ENCODE measurements around the gene LNX1. TPM values are rescaled to one million over a fixed set of nuclear protein-coding genes. Genes with fewer than 3 reads are reported as not detected.

The LNX1 gene
- total RNA-seq, 4 donors from 2014 or later, result 4.8 to 12.6 (median 6.6) TPM

GRCh38 chr4:53614591-53614990 is 23.3 kb upstream of the LNX1 start:
- TF ChIP-seq POLR2A (IDR thresholded peaks at IDR 0.05), result no peak
- TF ChIP-seq EP300 (IDR thresholded peaks at IDR 0.05), result no peak
- TF ChIP-seq CTCF (IDR thresholded peaks at IDR 0.05), result no peak
- no peaks in the 10 kb centered on the region for H3K9me3 ChIP-seq
- no peaks in the 10 kb centered on the region for H3K36me3 ChIP-seq
- no peaks in the 10 kb centered on the region for H3K27me3 ChIP-seq
- H3K4me1 ChIP-seq, result no peaks in the 10 kb centered on the region
- WGBS, 2 donors, result 64 to 77% methylated on average over 3 of the region's 3 CpGs
- no peak for DNase-seq (ENCODE audit: low spot score in 2 of 2)
- H3K27ac ChIP-seq, result no peak overlapping the region
- H3K4me3 ChIP-seq, result no peak overlapping the region

DNA sequence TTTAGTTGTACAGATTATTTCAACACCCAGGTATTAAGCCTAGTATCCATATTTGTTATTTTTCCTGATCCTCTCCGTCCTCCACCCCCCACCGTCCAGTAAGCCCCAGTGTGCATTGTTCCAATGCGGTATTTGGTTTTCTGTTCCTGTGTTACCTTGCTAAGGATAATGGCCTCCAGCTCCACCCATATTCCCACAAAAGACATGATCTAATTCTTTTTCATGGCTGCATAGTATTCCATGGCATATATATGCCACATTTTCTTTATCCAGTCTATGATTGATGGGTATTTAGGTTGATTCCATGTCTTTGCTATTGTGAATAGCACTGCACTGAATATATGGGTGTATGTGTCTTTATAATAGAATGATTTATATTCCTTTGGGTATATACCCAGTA is 22.1 kb upstream of the LNX1 start:
- Histone ChIP-seq H3K4me3 (no peak overlapping the region), H3K36me3 (no peaks in the 10 kb centered on the region), H3K4me1 (no peaks in the 10 kb centered on the region), H3K9me3 (peaks cover 0 to 4% (median 2%) of the 10 kb centered on the region in 4 donors), H3K27ac (no peak overlapping the region), H3K27me3 (no peaks in the 10 kb centered on the region)
- no peak for DNase-seq (ENCODE audit: low spot score in 2 of 2)
- TF ChIP-seq EP300 (IDR thresholded peaks at IDR 0.05), result no peak
- TF ChIP-seq POLR2A (IDR thresholded peaks at IDR 0.05), result no peak
- TF ChIP-seq CTCF (IDR thresholded peaks at IDR 0.05), result no peak
- WGBS, 2 donors, result 96% methylated on average over 3 of the region's 3 CpGs

DNA sequence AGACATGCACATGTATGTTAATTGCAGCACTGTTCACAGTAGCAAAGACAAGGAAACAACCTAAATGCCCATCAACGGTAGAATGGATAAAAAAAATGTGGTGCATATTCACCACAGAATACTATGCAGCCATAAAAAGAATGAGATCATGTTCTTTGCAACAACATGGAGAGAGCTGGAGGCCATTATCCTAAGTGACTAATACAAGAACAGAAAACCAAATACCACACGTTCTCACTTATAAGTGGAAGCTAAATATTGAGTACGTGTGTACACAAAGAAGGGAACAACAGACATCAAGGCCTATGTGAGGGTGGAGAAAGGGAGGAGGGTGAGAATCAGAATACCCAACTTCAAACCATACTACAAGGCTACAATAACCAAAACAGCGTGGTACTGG is 17.4 kb upstream of the LNX1 start:
- no peaks in the 10 kb centered on the region for H3K36me3 ChIP-seq
- DNase-seq (ENCODE audit: low spot score in 2 of 2), result no peak
- no peaks in the 10 kb centered on the region for H3K4me1 ChIP-seq
- no peaks in the 10 kb centered on the region for H3K27me3 ChIP-seq
- 85 to 89% methylated on average over 4 of the region's 4 CpGs for WGBS, 2 donors
- no peak overlapping the region for H3K4me3 ChIP-seq
- TF ChIP-seq EP300 (IDR thresholded peaks at IDR 0.05), result no peak
- no peak for TF ChIP-seq POLR2A (IDR thresholded peaks at IDR 0.05)
- TF ChIP-seq CTCF (IDR thresholded peaks at IDR 0.05), result no peak
- peaks cover 0 to 4% (median 2%) of the 10 kb centered on the region in 4 donors for H3K9me3 ChIP-seq
- no peak overlapping the region for H3K27ac ChIP-seq

- no peaks in the 10 kb centered on the region for H3K4me1 ChIP-seq
Measured at GRCh38 chr4:53608242-53608641, 17.0 kb upstream of the LNX1 start.

GRCh38 chr4:53605783-53606182 is 14.5 kb upstream of the LNX1 start:
- TF ChIP-seq CTCF (IDR thresholded peaks at IDR 0.05) (no peak), POLR2A (IDR thresholded peaks at IDR 0.05) (no peak), EP300 (IDR thresholded peaks at IDR 0.05) (no peak)
- Histone ChIP-seq H3K9me3 (peaks cover 0 to 4% (median 2%) of the 10 kb centered on the region in 4 donors), H3K4me1 (no peaks in the 10 kb centered on the region), H3K36me3 (no peaks in the 10 kb centered on the region), H3K27me3 (no peaks in the 10 kb centered on the region), H3K4me3 (no peak overlapping the region), H3K27ac (no peak overlapping the region)
- WGBS, 2 donors, result 62 to 63% methylated on average over 3 of the region's 3 CpGs
- no peak for DNase-seq (ENCODE audit: low spot score in 2 of 2)

More at GRCh38 chr4:53608242-53608641, 17.0 kb upstream of the LNX1 start:
- TF ChIP-seq CTCF (IDR thresholded peaks at IDR 0.05) (no peak), EP300 (IDR thresholded peaks at IDR 0.05) (no peak), POLR2A (IDR thresholded peaks at IDR 0.05) (no peak)
- Histone ChIP-seq H3K9me3 (peaks cover 0 to 4% (median 2%) of the 10 kb centered on the region in 4 donors), H3K4me3 (no peak overlapping the region), H3K36me3 (no peaks in the 10 kb centered on the region), H3K27me3 (no peaks in the 10 kb centered on the region), H3K27ac (no peak overlapping the region)
- no peak for DNase-seq (ENCODE audit: low spot score in 2 of 2)
- WGBS, 2 donors, result 89 to 91% methylated on average over 3 of the region's 3 CpGs

Data from tibial nerve (tissue), 4 donors.